ENCODE data around the gene IQSEC1. TPM values are rescaled to one million over a fixed set of nuclear protein-coding genes. Genes with fewer than 3 reads are reported as not detected.

IQSEC1 gene
- total and polyA plus RNA-seq, 2 donors (not counting 1 experiment from before 2014, with no cell fraction given), result 4.3 to 18.2 TPM

DNA sequence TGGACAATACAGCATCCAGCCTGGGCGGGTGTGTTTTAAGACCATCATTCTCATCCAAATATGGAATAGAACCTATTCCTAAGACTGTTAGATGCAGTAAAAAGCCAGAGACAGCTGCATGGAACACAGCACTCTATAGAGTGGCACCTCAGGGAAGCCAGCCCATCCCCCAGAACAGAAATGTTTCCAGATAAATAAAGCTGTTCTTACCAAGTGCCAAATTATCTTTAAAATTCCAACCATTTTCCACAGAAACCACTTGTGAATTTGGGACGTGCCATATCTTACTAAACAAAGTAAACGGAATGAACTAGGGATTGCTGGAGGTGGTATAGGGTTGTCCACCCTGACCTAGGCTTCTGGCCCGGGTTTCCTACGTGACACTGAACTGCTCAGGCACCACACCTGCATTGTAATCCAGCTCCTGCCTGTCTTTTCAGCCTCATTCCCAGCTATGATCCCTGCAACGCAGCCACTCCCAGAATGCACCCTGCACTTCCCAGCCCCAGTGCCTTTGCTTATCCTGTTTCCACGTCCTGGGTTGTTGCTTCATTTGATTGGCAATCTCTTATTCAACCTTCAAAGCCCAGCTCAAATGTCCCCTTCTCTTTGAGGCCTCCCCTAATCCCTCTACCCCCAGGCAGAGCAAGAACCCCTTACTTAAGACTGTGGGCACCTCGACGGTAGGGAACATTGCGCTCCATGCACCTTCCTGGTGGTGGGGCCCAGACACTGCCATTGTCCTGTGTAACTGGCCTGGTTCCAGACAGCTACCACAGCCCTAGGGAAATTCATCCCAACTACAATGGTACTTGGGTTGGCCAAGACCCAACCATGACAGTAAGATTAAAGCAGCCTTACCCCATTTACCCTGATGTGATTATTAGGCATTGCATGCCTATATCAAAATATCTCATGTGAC, 100.2 kb downstream of the IQSEC1 start:
- Histone ChIP-seq H3K9me3 (ENCODE audit: control insufficient read depth, insufficient read depth, low read depth, low read length) (no peaks in the 10 kb centered on the region), H3K27me3 (ENCODE audit: control insufficient read depth, insufficient read depth, low read length) (peaks cover 4% of the 10 kb centered on the region), H2AFZ (ENCODE audit: low read length) (no peak overlapping the region), H3K4me1 (ENCODE audit: control insufficient read depth, extremely low read depth, insufficient read depth, low read length) (peaks cover under 1% of the 10 kb centered on the region), H3K4me3 (replicated peaks in 1 of 4; ENCODE audit: control extremely low read depth in 1 of 4, insufficient read depth in 1 of 4, low read depth in 3 of 4, low read length in 4 of 4) (no peak overlapping the region), H3K79me2 (ENCODE audit: control insufficient read depth, insufficient read depth, low read length) (no peaks in the 10 kb centered on the region), H3K4me2 (ENCODE audit: extremely low read depth, insufficient read depth, low read length) (no peak overlapping the region), H3K27ac (ENCODE audit: insufficient read depth, low read length) (no peak overlapping the region), H3K9ac (ENCODE audit: insufficient read depth, low read length) (no peak overlapping the region), H4K20me1 (ENCODE audit: control insufficient read depth, extremely low read depth, insufficient read depth, low read length) (no peaks in the 10 kb centered on the region), H3K36me3 (ENCODE audit: control insufficient read depth, insufficient read depth, low read length) (no peaks in the 10 kb centered on the region)
- TF ChIP-seq, protein P1, sequence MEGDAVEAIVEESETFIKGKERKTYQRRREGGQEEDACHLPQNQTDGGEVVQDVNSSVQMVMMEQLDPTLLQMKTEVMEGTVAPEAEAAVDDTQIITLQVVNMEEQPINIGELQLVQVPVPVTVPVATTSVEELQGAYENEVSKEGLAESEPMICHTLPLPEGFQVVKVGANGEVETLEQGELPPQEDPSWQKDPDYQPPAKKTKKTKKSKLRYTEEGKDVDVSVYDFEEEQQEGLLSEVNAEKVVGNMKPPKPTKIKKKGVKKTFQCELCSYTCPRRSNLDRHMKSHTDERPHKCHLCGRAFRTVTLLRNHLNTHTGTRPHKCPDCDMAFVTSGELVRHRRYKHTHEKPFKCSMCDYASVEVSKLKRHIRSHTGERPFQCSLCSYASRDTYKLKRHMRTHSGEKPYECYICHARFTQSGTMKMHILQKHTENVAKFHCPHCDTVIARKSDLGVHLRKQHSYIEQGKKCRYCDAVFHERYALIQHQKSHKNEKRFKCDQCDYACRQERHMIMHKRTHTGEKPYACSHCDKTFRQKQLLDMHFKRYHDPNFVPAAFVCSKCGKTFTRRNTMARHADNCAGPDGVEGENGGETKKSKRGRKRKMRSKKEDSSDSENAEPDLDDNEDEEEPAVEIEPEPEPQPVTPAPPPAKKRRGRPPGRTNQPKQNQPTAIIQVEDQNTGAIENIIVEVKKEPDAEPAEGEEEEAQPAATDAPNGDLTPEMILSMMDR (conservative IDR thresholded peaks at IDR 0.05 in 1 of 2, IDR thresholded peaks at IDR 0.05 in 1 of 2; ENCODE audit: low read depth in 1 of 2, low read length in 2 of 2), result no peak
- no peak for TF ChIP-seq EZH2 (IDR thresholded peaks at IDR 0.05; ENCODE audit: low read length, missing control alignments)
- no peak for DNase-seq (ENCODE audit: low read depth in 2 of 2)

DNA sequence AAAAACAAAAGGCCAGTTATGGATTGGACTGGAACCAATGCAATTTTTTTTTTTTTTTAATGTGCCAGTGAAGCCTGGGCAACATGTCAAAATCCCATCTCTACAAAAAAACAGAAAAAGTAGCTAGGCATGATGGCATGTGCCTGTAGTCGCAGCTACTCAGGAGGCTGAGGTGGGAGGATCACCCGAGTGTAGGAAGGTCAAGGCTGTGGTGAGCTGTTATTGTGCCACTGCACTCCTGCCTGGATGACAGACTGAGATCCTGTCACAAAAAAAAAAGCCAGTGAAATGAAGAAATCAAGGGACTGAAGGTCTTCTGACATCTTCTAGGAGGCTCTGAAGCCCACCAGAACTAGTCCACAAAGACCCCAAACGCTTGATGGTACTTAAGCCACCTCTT, 101.2 kb downstream of the IQSEC1 start:
- TF ChIP-seq, protein P1 (conservative IDR thresholded peaks at IDR 0.05 in 1 of 2, IDR thresholded peaks at IDR 0.05 in 1 of 2; ENCODE audit: low read depth in 1 of 2, low read length in 2 of 2), result no peak
- no peak for TF ChIP-seq EZH2 (IDR thresholded peaks at IDR 0.05; ENCODE audit: low read length, missing control alignments)
- H3K9me3 ChIP-seq (ENCODE audit: control insufficient read depth, insufficient read depth, low read depth, low read length), result no peaks in the 10 kb centered on the region
- no peak overlapping the region for H2AFZ ChIP-seq (ENCODE audit: low read length)
- H3K4me3 ChIP-seq (replicated peaks in 1 of 4; ENCODE audit: control extremely low read depth in 1 of 4, insufficient read depth in 1 of 4, low read depth in 3 of 4, low read length in 4 of 4), result no peak overlapping the region
- peaks cover 4% of the 10 kb centered on the region for H3K27me3 ChIP-seq (ENCODE audit: control insufficient read depth, insufficient read depth, low read length)
- H3K27ac ChIP-seq (ENCODE audit: insufficient read depth, low read length), result no peak overlapping the region
- no peak overlapping the region for H3K9ac ChIP-seq (ENCODE audit: insufficient read depth, low read length)
- peaks cover under 1% of the 10 kb centered on the region for H3K79me2 ChIP-seq (ENCODE audit: control insufficient read depth, insufficient read depth, low read length)
- H4K20me1 ChIP-seq (ENCODE audit: control insufficient read depth, extremely low read depth, insufficient read depth, low read length), result no peaks in the 10 kb centered on the region
- H3K4me1 ChIP-seq (ENCODE audit: control insufficient read depth, extremely low read depth, insufficient read depth, low read length), result peaks cover 2% of the 10 kb centered on the region
- no peak for DNase-seq (ENCODE audit: low read depth in 2 of 2)
- no peak overlapping the region for H3K4me2 ChIP-seq (ENCODE audit: extremely low read depth, insufficient read depth, low read length)
- no peaks in the 10 kb centered on the region for H3K36me3 ChIP-seq (ENCODE audit: control insufficient read depth, insufficient read depth, low read length)

DNA sequence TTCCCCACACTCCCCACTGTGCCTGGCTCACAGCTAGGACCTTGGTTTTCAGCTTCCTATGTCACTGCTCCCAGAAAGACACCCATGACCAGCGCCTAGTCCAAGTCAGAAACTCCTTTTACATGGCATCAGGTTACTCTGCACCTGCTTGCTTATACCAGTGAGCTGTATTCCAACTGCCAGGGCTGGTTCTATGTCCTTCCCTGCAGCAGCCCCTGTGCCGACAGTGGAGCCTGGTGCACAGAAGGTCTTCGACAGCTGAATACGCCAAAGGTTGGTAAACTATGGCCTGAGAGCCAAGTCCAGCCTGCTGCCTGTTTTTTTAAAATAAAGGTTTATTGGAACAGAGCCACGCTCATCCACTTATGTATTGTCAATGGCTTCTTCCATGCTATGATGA, 102.5 kb downstream of the IQSEC1 start:
- TF ChIP-seq, protein P1 (conservative IDR thresholded peaks at IDR 0.05 in 1 of 2, IDR thresholded peaks at IDR 0.05 in 1 of 2; ENCODE audit: low read depth in 1 of 2, low read length in 2 of 2), result no peak
- TF ChIP-seq EZH2 (IDR thresholded peaks at IDR 0.05; ENCODE audit: low read length, missing control alignments), result no peak
- Histone ChIP-seq H2AFZ (ENCODE audit: low read length) (no peak overlapping the region), H3K27me3 (ENCODE audit: control insufficient read depth, insufficient read depth, low read length) (no peaks in the 10 kb centered on the region), H3K9me3 (ENCODE audit: control insufficient read depth, insufficient read depth, low read depth, low read length) (no peaks in the 10 kb centered on the region), H3K9ac (ENCODE audit: insufficient read depth, low read length) (no peak overlapping the region), H3K27ac (ENCODE audit: insufficient read depth, low read length) (no peak overlapping the region), H3K79me2 (ENCODE audit: control insufficient read depth, insufficient read depth, low read length) (peaks cover 12% of the 10 kb centered on the region), H3K36me3 (ENCODE audit: control insufficient read depth, insufficient read depth, low read length) (no peaks in the 10 kb centered on the region), H4K20me1 (ENCODE audit: control insufficient read depth, extremely low read depth, insufficient read depth, low read length) (no peaks in the 10 kb centered on the region), H3K4me2 (ENCODE audit: extremely low read depth, insufficient read depth, low read length) (no peak overlapping the region), H3K4me3 (replicated peaks in 1 of 4; ENCODE audit: control extremely low read depth in 1 of 4, insufficient read depth in 1 of 4, low read depth in 3 of 4, low read length in 4 of 4) (no peak overlapping the region), H3K4me1 (ENCODE audit: control insufficient read depth, extremely low read depth, insufficient read depth, low read length) (peaks cover 9% of the 10 kb centered on the region)
- DNase-seq (ENCODE audit: low read depth in 2 of 2), result no peak
